ENCODE measurements around the gene PTCH2. TPM values are rescaled to one million over a fixed set of nuclear protein-coding genes. Genes with fewer than 3 reads are reported as not detected.
A peak's percentile ranks its signal among the peaks of the same experiment; 100 is the strongest.
"Not testable (repeated sequence)": the region's sequence is repeated elsewhere in the genome, so short reads cannot be mapped to it uniquely, and the experiment has no call there.

PTCH2 gene
- total and polyA plus RNA-seq, 4 donors: 1.5 to 21.6 (median 8.8) TPM

GRCh38 chr1:44822981-44823451 is 20.0 kb downstream of the PTCH2 start:
- Histone ChIP-seq H3K4me3 (ENCODE audit: low read depth, low read length) (no peak overlapping the region), H3K27me3 (ENCODE audit: control insufficient read depth, insufficient read depth, low read length) (peaks cover 3% of the 10 kb centered on the region)
- 93% methylated on average over 9 of the region's 15 CpGs for WGBS (ENCODE audit: insufficient coverage)

GRCh38 chr1:44822131-44822701 is 20.8 kb downstream of the PTCH2 start:
- 75% methylated on average over 6 of the region's 6 CpGs for WGBS (ENCODE audit: insufficient coverage)

More at GRCh38 chr1:44822981-44823451, 20.0 kb downstream of the PTCH2 start:
- Histone ChIP-seq H3K27ac (ENCODE audit: low read depth, low read length) (no peak overlapping the region), H3K36me3 (ENCODE audit: control insufficient read depth, insufficient read depth, low read length) (peaks cover 49% of the 10 kb centered on the region), H3K9me3 (ENCODE audit: control insufficient read depth, insufficient read depth, low read length) (no peaks in the 10 kb centered on the region), H3K4me1 (ENCODE audit: control insufficient read depth, insufficient read depth, low read length) (peaks cover 9% of the 10 kb centered on the region)
- no peak for DNase-seq (ENCODE audit: low read depth in 4 of 6, low spot score in 6 of 6)

GRCh38 chr1:44821240-44821715 is 21.8 kb downstream of the PTCH2 start:
- WGBS (ENCODE audit: insufficient coverage): 97% methylated on average over 8 of the region's 9 CpGs
- H3K27ac ChIP-seq (ENCODE audit: low read depth, low read length): no peak overlapping the region

More at GRCh38 chr1:44822131-44822701, 20.8 kb downstream of the PTCH2 start:
- Histone ChIP-seq H3K4me1 (ENCODE audit: control insufficient read depth, insufficient read depth, low read length) (peaks cover 9% of the 10 kb centered on the region), H3K36me3 (ENCODE audit: control insufficient read depth, insufficient read depth, low read length) (peaks cover 41% of the 10 kb centered on the region), H3K4me3 (ENCODE audit: low read depth, low read length) (no peak overlapping the region), H3K9me3 (ENCODE audit: control insufficient read depth, insufficient read depth, low read length) (no peaks in the 10 kb centered on the region), H3K27ac (ENCODE audit: low read depth, low read length) (no peak overlapping the region), H3K27me3 (ENCODE audit: control insufficient read depth, insufficient read depth, low read length) (peaks cover 3% of the 10 kb centered on the region)
- DNase-seq (ENCODE audit: low read depth in 4 of 6, low spot score in 6 of 6): no peak

GRCh38 chr1:44820328-44821239 is 22.5 kb downstream of the PTCH2 start:
- Histone ChIP-seq H3K27me3 (ENCODE audit: control insufficient read depth, insufficient read depth, low read length) (peaks cover 3% of the 10 kb centered on the region), H3K27ac (ENCODE audit: low read depth, low read length) (peak overlapping the region; percentile 95), H3K4me1 (ENCODE audit: control insufficient read depth, insufficient read depth, low read length) (peaks cover 9% of the 10 kb centered on the region), H3K4me3 (ENCODE audit: low read depth, low read length) (peak overlapping the region; percentile 67), H3K36me3 (ENCODE audit: control insufficient read depth, insufficient read depth, low read length) (peaks cover 28% of the 10 kb centered on the region), H3K9me3 (ENCODE audit: control insufficient read depth, insufficient read depth, low read length) (no peaks in the 10 kb centered on the region)
- DNase-seq (ENCODE audit: low read depth in 4 of 6, low spot score in 6 of 6): no peak
- 39% methylated on average over 21 of the region's 25 CpGs for WGBS (ENCODE audit: insufficient coverage)

More at GRCh38 chr1:44821240-44821715, 21.8 kb downstream of the PTCH2 start:
- H3K9me3 ChIP-seq (ENCODE audit: control insufficient read depth, insufficient read depth, low read length): no peaks in the 10 kb centered on the region
- DNase-seq (ENCODE audit: low read depth in 4 of 6, low spot score in 6 of 6): no peak
- no peak overlapping the region for H3K4me3 ChIP-seq (ENCODE audit: low read depth, low read length)
- H3K4me1 ChIP-seq (ENCODE audit: control insufficient read depth, insufficient read depth, low read length): peaks cover 9% of the 10 kb centered on the region
- peaks cover 3% of the 10 kb centered on the region for H3K27me3 ChIP-seq (ENCODE audit: control insufficient read depth, insufficient read depth, low read length)
- peaks cover 32% of the 10 kb centered on the region for H3K36me3 ChIP-seq (ENCODE audit: control insufficient read depth, insufficient read depth, low read length)

- Histone ChIP-seq H3K9me3 (ENCODE audit: control insufficient read depth, insufficient read depth, low read length) (no peaks in the 10 kb centered on the region), H3K36me3 (ENCODE audit: control insufficient read depth, insufficient read depth, low read length) (peaks cover 28% of the 10 kb centered on the region), H3K4me3 (ENCODE audit: low read depth, low read length) (peak overlapping the region; percentile 67), H3K27me3 (ENCODE audit: control insufficient read depth, insufficient read depth, low read length) (peaks cover 3% of the 10 kb centered on the region), H3K4me1 (ENCODE audit: control insufficient read depth, insufficient read depth, low read length) (peaks cover 9% of the 10 kb centered on the region), H3K27ac (ENCODE audit: low read depth, low read length) (peak overlapping the region; percentile 95)
- peak in 2 of 6 donors; percentile 84 for DNase-seq (ENCODE audit: low read depth in 4 of 6, low spot score in 6 of 6)
- 7% methylated on average over 22 of the region's 33 CpGs for WGBS (ENCODE audit: insufficient coverage)
Observed at GRCh38 chr1:44819608-44820327, 23.3 kb downstream of the PTCH2 start.

- DNase-seq (ENCODE audit: low read depth in 4 of 6, low spot score in 6 of 6): no peak
- no peaks in the 10 kb centered on the region for H3K9me3 ChIP-seq (ENCODE audit: control insufficient read depth, insufficient read depth, low read length)
- peaks cover 3% of the 10 kb centered on the region for H3K27me3 ChIP-seq (ENCODE audit: control insufficient read depth, insufficient read depth, low read length)
- H3K36me3 ChIP-seq (ENCODE audit: control insufficient read depth, insufficient read depth, low read length): peaks cover 25% of the 10 kb centered on the region
- 1% methylated on average over 11 of the region's 13 CpGs for WGBS (ENCODE audit: insufficient coverage)
- H3K4me3 ChIP-seq (ENCODE audit: low read depth, low read length): peak overlapping the region; percentile 67
- H3K4me1 ChIP-seq (ENCODE audit: control insufficient read depth, insufficient read depth, low read length): peaks cover 13% of the 10 kb centered on the region
- H3K27ac ChIP-seq (ENCODE audit: low read depth, low read length): peak overlapping the region; percentile 95
Observed at GRCh38 chr1:44819196-44819607, 23.9 kb downstream of the PTCH2 start.

- Histone ChIP-seq H3K9me3 (ENCODE audit: control insufficient read depth, insufficient read depth, low read length) (no peaks in the 10 kb centered on the region), H3K4me3 (ENCODE audit: low read depth, low read length) (no peak overlapping the region), H3K4me1 (ENCODE audit: control insufficient read depth, insufficient read depth, low read length) (peaks cover 26% of the 10 kb centered on the region), H3K27ac (ENCODE audit: low read depth, low read length) (no peak overlapping the region), H3K36me3 (ENCODE audit: control insufficient read depth, insufficient read depth, low read length) (peaks cover 18% of the 10 kb centered on the region), H3K27me3 (ENCODE audit: control insufficient read depth, insufficient read depth, low read length) (peaks cover 3% of the 10 kb centered on the region)
- WGBS (ENCODE audit: insufficient coverage): 93% methylated on average over 5 of the region's 11 CpGs
- DNase-seq (ENCODE audit: low read depth in 4 of 6, low spot score in 6 of 6): peak in 1 of 6 donors; percentile 0
Observed at GRCh38 chr1:44817771-44818495, 25.1 kb downstream of the PTCH2 start.

GRCh38 chr1:44817307-44817706 is 25.7 kb downstream of the PTCH2 start:
- WGBS (ENCODE audit: insufficient coverage): 94% methylated on average over 1 of the region's 2 CpGs
- no peaks in the 10 kb centered on the region for H3K9me3 ChIP-seq (ENCODE audit: control insufficient read depth, insufficient read depth, low read length)
- no peak overlapping the region for H3K27ac ChIP-seq (ENCODE audit: low read depth, low read length)
- peaks cover 12% of the 10 kb centered on the region for H3K36me3 ChIP-seq (ENCODE audit: control insufficient read depth, insufficient read depth, low read length)
- no peak overlapping the region for H3K4me3 ChIP-seq (ENCODE audit: low read depth, low read length)
- peaks cover 32% of the 10 kb centered on the region for H3K4me1 ChIP-seq (ENCODE audit: control insufficient read depth, insufficient read depth, low read length)
- H3K27me3 ChIP-seq (ENCODE audit: control insufficient read depth, insufficient read depth, low read length): peaks cover 3% of the 10 kb centered on the region
- DNase-seq (ENCODE audit: low read depth in 4 of 6, low spot score in 6 of 6): no peak

GRCh38 chr1:44815926-44816325 is 27.1 kb downstream of the PTCH2 start:
- WGBS (ENCODE audit: insufficient coverage): 97% methylated on average over 7 of the region's 9 CpGs
- DNase-seq (ENCODE audit: low read depth in 4 of 6, low spot score in 6 of 6); H3K27me3 ChIP-seq (ENCODE audit: control insufficient read depth, insufficient read depth, low read length); H3K27ac ChIP-seq (ENCODE audit: low read depth, low read length); H3K36me3 ChIP-seq (ENCODE audit: control insufficient read depth, insufficient read depth, low read length); H3K9me3 ChIP-seq (ENCODE audit: control insufficient read depth, insufficient read depth, low read length); H3K4me3 ChIP-seq (ENCODE audit: low read depth, low read length): not testable (repeated sequence)
- peaks cover 43% of the 10 kb centered on the region for H3K4me1 ChIP-seq (ENCODE audit: control insufficient read depth, insufficient read depth, low read length)
